ENCODE results near the gene GPBP1.

The GPBP1 gene

DNA sequence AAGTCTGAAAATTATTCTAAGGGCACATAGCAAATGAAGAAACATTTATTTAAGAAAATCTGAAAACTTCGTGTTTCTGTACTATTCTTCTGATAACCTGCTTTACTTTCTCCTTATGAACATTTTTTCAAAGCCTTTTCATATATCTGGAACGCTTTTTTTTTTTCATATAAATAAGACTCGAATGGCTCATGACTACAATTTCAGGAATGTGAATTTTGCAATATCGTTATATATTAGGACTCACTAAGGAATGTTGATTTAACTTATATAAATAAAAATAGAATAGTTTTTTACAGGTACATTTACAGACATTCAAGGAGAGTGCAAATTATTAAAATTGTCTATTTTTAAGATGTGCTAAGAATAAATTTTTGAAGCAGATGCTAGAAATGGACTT lies 42.9 kb downstream of the GPBP1 start:
- H3K27me3 ChIP-seq (replicated peaks; ENCODE audit: control insufficient read depth, insufficient read depth, low read length): no peaks in the 10 kb centered on the region
- H3K9ac ChIP-seq (ENCODE audit: low read length): no peak overlapping the region
- H3K4me1 ChIP-seq (ENCODE audit: control insufficient read depth, insufficient read depth, low read length): peaks cover 19% of the 10 kb centered on the region
- H3K9me3 ChIP-seq (ENCODE audit: control insufficient read depth, low read length): no peaks in the 10 kb centered on the region
- peak; percentile 89 for DNase-seq (ENCODE audit: low read depth)
- H3K36me3 ChIP-seq (ENCODE audit: control insufficient read depth, insufficient read depth, low read length, severe bottlenecking): peaks cover 15% of the 10 kb centered on the region
- H3K4me3 ChIP-seq (ENCODE audit: low read length): no peak overlapping the region

DNA sequence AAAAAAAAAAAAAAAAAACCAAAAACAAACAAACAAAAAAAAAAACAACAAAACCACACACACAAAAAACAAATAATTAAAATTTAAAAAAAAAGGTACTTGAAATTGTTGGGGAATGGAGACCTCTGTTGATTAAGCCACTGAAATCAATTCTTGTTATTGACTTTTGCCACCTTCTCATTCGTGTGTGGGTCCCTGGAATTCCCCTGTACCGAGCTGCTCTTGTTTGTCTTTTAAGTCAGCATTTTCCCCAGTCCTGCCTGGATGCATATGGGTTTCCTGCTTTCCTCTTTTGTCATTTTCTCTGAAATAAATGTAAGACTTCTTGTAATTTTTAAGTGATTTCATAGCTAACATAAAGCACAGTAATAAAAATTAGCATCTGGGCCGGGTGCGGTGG lies 45.5 kb downstream of the GPBP1 start:
- H3K4me1 ChIP-seq (ENCODE audit: control insufficient read depth, insufficient read depth, low read length): peaks cover 19% of the 10 kb centered on the region
- no peak overlapping the region for H3K9ac ChIP-seq (ENCODE audit: low read length)
- H3K4me3 ChIP-seq (ENCODE audit: low read length): no peak overlapping the region
- DNase-seq (ENCODE audit: low read depth): no peak
- H3K36me3 ChIP-seq (ENCODE audit: control insufficient read depth, insufficient read depth, low read length, severe bottlenecking): peaks cover 11% of the 10 kb centered on the region
- no peaks in the 10 kb centered on the region for H3K9me3 ChIP-seq (ENCODE audit: control insufficient read depth, low read length)
- no peaks in the 10 kb centered on the region for H3K27me3 ChIP-seq (replicated peaks; ENCODE audit: control insufficient read depth, insufficient read depth, low read length)

DNA sequence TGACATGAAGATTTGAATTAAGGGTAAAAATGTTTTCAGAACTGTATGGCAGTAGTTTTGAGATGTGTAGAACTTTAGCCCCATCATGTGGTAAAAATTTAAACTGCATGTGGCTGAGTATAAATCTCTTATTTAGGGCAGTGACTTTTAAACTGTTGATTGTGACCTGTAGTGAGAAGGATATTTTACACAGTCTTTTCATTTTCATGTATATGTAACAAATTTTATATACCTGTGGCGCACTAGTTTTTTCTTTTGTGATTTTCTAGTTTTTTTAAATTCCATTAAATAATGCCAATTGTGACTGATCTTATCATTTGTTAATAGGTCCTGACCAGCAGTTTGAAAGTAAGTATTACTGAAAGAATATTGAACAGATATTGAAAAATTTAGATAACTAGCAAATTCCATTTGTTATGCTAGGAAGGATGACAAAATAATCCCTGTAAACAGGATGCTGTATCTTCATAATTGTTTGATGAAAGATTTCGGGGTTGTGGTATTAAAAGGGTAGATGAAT lies 47.2 kb downstream of the GPBP1 start:
- H3K9ac ChIP-seq (ENCODE audit: low read length): no peak overlapping the region
- no peak overlapping the region for H3K4me3 ChIP-seq (ENCODE audit: low read length)
- H3K9me3 ChIP-seq (ENCODE audit: control insufficient read depth, low read length): no peaks in the 10 kb centered on the region
- peaks cover 10% of the 10 kb centered on the region for H3K4me1 ChIP-seq (ENCODE audit: control insufficient read depth, insufficient read depth, low read length)
- DNase-seq (ENCODE audit: low read depth): peak; percentile 84
- no peaks in the 10 kb centered on the region for H3K27me3 ChIP-seq (replicated peaks; ENCODE audit: control insufficient read depth, insufficient read depth, low read length)
- H3K36me3 ChIP-seq (ENCODE audit: control insufficient read depth, insufficient read depth, low read length, severe bottlenecking): peaks cover 8% of the 10 kb centered on the region

DNA sequence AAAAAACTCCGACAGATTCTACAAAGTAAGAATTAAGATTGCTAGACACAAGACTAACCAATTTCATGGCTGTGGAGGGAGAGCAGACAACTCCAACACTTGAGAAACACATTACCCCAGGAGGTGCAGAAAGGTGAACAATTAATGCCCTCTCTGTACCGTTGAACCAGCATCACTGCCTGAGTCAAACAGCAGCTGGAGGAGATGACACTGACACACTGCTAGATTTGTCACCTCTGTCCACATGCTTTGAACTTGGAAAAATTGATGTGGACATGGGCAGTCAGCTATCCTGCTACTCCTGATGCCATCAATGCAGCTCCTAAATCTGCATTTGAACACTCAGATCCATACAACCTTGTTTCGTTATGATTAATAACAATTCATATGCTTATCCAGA lies 51.7 kb downstream of the GPBP1 start:
- Histone ChIP-seq H3K27me3 (replicated peaks; ENCODE audit: control insufficient read depth, insufficient read depth, low read length) (no peaks in the 10 kb centered on the region), H3K9me3 (ENCODE audit: control insufficient read depth, low read length) (no peaks in the 10 kb centered on the region), H3K4me1 (ENCODE audit: control insufficient read depth, insufficient read depth, low read length) (no peaks in the 10 kb centered on the region), H3K9ac (ENCODE audit: low read length) (no peak overlapping the region), H3K36me3 (ENCODE audit: control insufficient read depth, insufficient read depth, low read length, severe bottlenecking) (peaks cover 5% of the 10 kb centered on the region), H3K4me3 (ENCODE audit: low read length) (no peak overlapping the region)
- no peak for DNase-seq (ENCODE audit: low read depth)

DNA sequence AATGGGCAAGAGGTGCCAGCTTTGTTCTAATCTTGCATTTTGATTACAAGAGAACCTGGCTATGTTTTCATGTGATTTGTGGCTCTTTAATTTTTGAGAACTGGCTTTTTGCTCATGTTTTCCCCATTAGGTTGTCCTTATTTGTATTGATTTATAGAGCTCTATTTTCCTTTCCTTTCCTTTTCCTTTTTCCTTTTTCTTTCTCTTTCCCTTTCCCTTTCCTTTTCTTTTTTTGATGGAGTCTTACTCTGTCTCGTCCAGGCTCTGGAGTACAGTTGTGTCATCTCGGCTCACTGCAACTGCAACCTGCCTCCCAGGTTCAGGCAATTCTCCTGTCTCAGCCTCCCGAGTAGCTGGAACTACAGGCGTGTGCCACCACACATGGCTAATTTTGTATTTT lies 55.5 kb downstream of the GPBP1 start:
- H3K9ac ChIP-seq (ENCODE audit: low read length): no peak overlapping the region
- no peak overlapping the region for H3K4me3 ChIP-seq (ENCODE audit: low read length)
- peaks cover 38% of the 10 kb centered on the region for H3K36me3 ChIP-seq (ENCODE audit: control insufficient read depth, insufficient read depth, low read length, severe bottlenecking)
- no peaks in the 10 kb centered on the region for H3K27me3 ChIP-seq (replicated peaks; ENCODE audit: control insufficient read depth, insufficient read depth, low read length)
- peaks cover 4% of the 10 kb centered on the region for H3K9me3 ChIP-seq (ENCODE audit: control insufficient read depth, low read length)
- no peaks in the 10 kb centered on the region for H3K4me1 ChIP-seq (ENCODE audit: control insufficient read depth, insufficient read depth, low read length)
- DNase-seq (ENCODE audit: low read depth): no peak

DNA sequence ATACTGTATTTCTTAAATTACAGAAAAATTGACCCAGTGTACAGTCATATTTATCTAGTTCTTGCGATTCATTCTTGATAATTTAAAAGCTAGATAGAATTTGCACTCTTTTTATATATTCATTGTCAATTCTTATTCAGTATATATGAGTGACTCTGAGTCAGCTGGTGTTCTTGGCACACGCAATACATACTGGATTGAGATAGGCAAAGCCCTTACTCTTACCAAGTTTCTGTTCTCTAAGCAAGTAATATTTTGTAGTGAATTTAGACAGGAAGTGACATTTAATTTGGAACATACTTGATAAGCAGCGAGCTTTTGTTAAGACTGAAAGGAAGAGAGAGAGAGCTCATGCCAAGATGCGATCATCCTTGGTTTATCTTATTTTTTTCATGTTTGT lies 57.7 kb downstream of the GPBP1 start:
- DNase-seq (ENCODE audit: low read depth): no peak
- H3K9me3 ChIP-seq (ENCODE audit: control insufficient read depth, low read length): peaks cover 4% of the 10 kb centered on the region
- H3K4me1 ChIP-seq (ENCODE audit: control insufficient read depth, insufficient read depth, low read length): no peaks in the 10 kb centered on the region
- no peak overlapping the region for H3K9ac ChIP-seq (ENCODE audit: low read length)
- no peaks in the 10 kb centered on the region for H3K27me3 ChIP-seq (replicated peaks; ENCODE audit: control insufficient read depth, insufficient read depth, low read length)
- no peak overlapping the region for H3K4me3 ChIP-seq (ENCODE audit: low read length)
- H3K36me3 ChIP-seq (ENCODE audit: control insufficient read depth, insufficient read depth, low read length, severe bottlenecking): peaks cover 43% of the 10 kb centered on the region

DNA sequence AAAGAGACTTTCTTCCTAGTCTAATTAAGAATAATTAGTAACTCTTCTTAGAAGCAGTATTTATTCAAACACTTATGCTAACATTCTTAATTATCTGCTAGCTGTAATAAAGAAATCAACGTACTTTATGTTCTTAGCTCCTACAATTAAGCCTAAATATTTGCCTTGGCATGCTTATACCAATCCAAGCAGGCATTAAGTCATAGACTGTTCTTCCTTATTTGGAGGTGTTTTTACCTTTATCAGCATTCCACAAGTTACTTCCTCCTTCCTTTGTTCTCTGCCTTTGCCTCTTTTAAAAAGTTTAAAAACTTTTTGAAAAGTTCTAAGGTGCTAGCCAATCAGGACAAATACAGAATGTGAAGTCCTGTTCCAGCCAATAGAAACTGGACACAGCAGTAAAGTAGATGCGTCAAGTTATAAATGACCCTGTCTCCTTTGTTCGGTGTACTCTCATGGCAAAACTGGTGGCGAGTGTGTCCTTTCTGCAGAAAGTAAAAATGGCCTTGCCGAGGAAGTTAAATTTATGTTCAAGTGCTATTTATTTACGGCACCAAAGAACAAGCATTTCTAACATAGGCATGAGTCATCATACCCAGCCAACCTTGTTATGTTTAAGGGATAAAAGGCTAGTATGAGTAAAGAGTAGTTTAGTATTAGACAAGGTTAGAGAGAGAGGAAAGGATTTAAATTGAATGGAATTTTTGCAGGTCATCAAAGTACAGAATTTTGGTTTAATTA lies 58.6 kb downstream of the GPBP1 start:
- no peaks in the 10 kb centered on the region for H3K4me1 ChIP-seq (ENCODE audit: control insufficient read depth, insufficient read depth, low read length)
- no peak for DNase-seq (ENCODE audit: low read depth)
- H3K27me3 ChIP-seq (replicated peaks; ENCODE audit: control insufficient read depth, insufficient read depth, low read length): no peaks in the 10 kb centered on the region
- peaks cover 48% of the 10 kb centered on the region for H3K36me3 ChIP-seq (ENCODE audit: control insufficient read depth, insufficient read depth, low read length, severe bottlenecking)
- H3K4me3 ChIP-seq (ENCODE audit: low read length): no peak overlapping the region
- H3K9ac ChIP-seq (ENCODE audit: low read length): no peak overlapping the region
- peaks cover 4% of the 10 kb centered on the region for H3K9me3 ChIP-seq (ENCODE audit: control insufficient read depth, low read length)

DNA sequence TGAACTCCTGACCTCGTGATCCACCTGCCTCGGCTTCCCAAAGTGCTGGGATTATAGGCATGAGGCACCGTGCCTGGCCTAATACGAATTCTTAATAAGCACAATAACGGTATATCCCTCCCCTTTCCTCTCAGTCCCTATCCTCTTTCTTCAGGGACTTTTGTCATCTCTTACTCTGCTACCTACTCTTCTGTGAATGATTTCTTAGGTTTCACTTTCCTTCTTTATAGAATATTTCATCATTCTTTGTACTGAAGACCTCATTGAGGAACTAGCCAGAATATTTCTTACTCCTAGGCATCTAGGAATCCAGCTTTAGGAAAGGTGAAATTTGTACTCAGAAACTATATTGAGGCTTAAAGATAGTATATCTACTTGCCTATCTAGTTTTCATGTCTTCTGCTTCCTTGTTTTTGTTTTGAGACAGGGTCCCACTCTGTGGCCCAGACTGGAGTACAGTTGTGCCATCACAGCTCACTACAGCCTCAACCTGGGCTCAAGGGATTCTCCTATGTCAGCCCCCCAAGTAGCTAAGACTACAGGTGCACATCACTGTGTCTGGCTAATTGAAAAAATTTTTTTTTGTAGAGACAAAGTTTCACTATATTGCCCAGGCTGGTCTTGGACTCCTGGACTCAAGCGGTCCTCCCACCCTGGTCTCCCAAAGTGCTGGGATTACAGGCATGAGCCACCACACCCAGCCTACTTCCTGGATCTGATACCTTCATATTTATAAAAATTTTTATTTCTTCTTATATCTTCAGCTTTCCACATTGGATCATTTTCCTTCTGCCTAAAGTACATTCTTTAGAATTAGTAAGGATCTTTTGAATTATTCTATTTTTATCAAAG lies 69.7 kb downstream of the GPBP1 start:
- Histone ChIP-seq H3K9me3 (ENCODE audit: control insufficient read depth, low read length) (no peaks in the 10 kb centered on the region), H3K27me3 (replicated peaks; ENCODE audit: control insufficient read depth, insufficient read depth, low read length) (no peaks in the 10 kb centered on the region), H3K4me1 (ENCODE audit: control insufficient read depth, insufficient read depth, low read length) (peaks cover 8% of the 10 kb centered on the region), H3K4me3 (ENCODE audit: low read length) (no peak overlapping the region), H3K36me3 (ENCODE audit: control insufficient read depth, insufficient read depth, low read length, severe bottlenecking) (peaks cover 36% of the 10 kb centered on the region), H3K9ac (ENCODE audit: low read length) (no peak overlapping the region)
- DNase-seq (ENCODE audit: low read depth): peak; percentile 5

DNA sequence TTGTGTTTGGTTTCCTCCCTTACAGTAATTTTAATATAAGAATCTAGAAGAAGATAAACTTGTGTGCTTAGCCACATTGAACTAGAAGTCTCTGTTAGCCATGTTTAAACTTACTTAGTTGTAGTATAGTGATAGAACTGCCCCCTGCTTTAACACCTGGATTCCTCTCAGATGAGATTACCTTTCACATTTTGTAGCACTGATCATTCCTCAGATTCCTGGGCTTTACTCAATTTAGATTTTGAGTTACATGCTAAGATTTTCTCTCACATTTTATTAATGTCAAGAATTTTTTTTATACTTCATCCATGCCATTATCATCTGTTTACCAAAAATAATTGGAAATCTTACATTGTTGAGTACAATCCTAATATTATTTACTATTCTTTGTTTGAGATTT lies 70.5 kb downstream of the GPBP1 start:
- H3K4me1 ChIP-seq (ENCODE audit: control insufficient read depth, insufficient read depth, low read length): peaks cover 8% of the 10 kb centered on the region
- H3K36me3 ChIP-seq (ENCODE audit: control insufficient read depth, insufficient read depth, low read length, severe bottlenecking): peaks cover 40% of the 10 kb centered on the region
- H3K9ac ChIP-seq (ENCODE audit: low read length): no peak overlapping the region
- no peak for DNase-seq (ENCODE audit: low read depth)
- no peaks in the 10 kb centered on the region for H3K9me3 ChIP-seq (ENCODE audit: control insufficient read depth, low read length)
- H3K27me3 ChIP-seq (replicated peaks; ENCODE audit: control insufficient read depth, insufficient read depth, low read length): no peaks in the 10 kb centered on the region
- H3K4me3 ChIP-seq (ENCODE audit: low read length): no peak overlapping the region

DNA sequence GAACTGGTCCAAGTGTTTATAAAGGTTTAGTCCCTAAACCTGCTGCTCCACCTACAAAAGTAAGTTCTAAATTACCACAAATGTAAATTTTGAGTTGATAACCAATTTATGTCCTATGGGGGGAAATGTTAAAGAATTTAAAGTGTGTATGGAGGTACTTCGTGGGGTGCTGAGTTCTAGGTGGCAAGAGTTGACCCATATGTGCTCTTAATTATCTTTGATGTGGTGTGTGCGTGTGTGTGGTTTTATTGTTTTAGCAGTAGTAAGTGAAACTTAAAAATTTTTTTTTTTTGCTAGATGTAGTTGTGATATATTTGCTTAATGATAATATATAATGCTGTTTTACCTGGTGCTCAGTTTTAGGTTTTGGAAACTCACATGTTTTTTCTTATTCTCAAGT lies 72.6 kb downstream of the GPBP1 start:
- H3K4me3 ChIP-seq (ENCODE audit: low read length): no peak overlapping the region
- peaks cover 8% of the 10 kb centered on the region for H3K4me1 ChIP-seq (ENCODE audit: control insufficient read depth, insufficient read depth, low read length)
- no peak for DNase-seq (ENCODE audit: low read depth)
- peaks cover 55% of the 10 kb centered on the region for H3K36me3 ChIP-seq (ENCODE audit: control insufficient read depth, insufficient read depth, low read length, severe bottlenecking)
- H3K27me3 ChIP-seq (replicated peaks; ENCODE audit: control insufficient read depth, insufficient read depth, low read length): no peaks in the 10 kb centered on the region
- H3K9ac ChIP-seq (ENCODE audit: low read length): no peak overlapping the region
- H3K9me3 ChIP-seq (ENCODE audit: control insufficient read depth, low read length): no peaks in the 10 kb centered on the region

DNA sequence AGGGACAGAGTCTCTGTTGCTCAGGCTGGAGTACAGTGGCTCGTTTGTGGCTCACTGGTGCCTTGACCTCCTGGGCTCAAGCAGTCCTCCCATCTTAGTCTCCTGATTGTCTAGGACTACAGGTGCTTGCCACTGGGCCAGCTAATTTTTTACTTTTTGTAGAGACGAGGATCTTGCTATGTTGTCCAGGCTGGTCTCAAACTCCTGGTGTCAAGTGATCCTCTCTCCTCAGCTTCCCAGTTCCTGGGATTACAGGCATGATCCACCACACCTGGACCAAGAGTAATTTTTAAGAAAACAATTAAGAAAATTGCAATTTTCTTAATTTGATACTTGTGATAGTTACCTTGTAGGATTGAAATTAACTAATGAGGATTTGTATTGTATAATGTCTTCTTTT lies 73.9 kb downstream of the GPBP1 start:
- H3K36me3 ChIP-seq (ENCODE audit: control insufficient read depth, insufficient read depth, low read length, severe bottlenecking): peaks cover 66% of the 10 kb centered on the region

More for the DNA sequence above, 73.9 kb downstream of the GPBP1 start:
- no peak overlapping the region for H3K9ac ChIP-seq (ENCODE audit: low read length)
- no peaks in the 10 kb centered on the region for H3K27me3 ChIP-seq (replicated peaks; ENCODE audit: control insufficient read depth, insufficient read depth, low read length)
- DNase-seq (ENCODE audit: low read depth): no peak
- no peaks in the 10 kb centered on the region for H3K9me3 ChIP-seq (ENCODE audit: control insufficient read depth, low read length)
- no peak overlapping the region for H3K4me3 ChIP-seq (ENCODE audit: low read length)
- H3K4me1 ChIP-seq (ENCODE audit: control insufficient read depth, insufficient read depth, low read length): peaks cover 8% of the 10 kb centered on the region
